Anterior cingulate cortex (tissue), 58 donors: ENCODE data around the gene TMEM208.

ENCODE experiments used
- DNase-seq, 58 donors: peaks; one replicate each; lab custom pipeline; 2025; lab: John Stamatoyannopoulos, UW

TMEM208 gene

GRCh38 chr16:67226804-67227566 is at the start of gene TMEM208:
TSS of gene TMEM208 (plus strand) at chr16:67227130. CDS start at chr16:67227219, 89 bp downstream.
- peak; percentile 54 to 97 (median 93) for DNase-seq

- peak in 27 of 58 donors; percentile 16 to 61 (median 41) for DNase-seq
These were observed 48.9 kb upstream of the TMEM208 start for GRCh38 chr16:67177743-67178699.

- no peak for DNase-seq
These were observed 47.4 kb upstream of the TMEM208 start for GRCh38 chr16:67179421-67180080.

GRCh38 chr16:67180166-67180565 is 46.8 kb upstream of the TMEM208 start:
- no peak for DNase-seq

GRCh38 chr16:67181346-67181745 is 45.6 kb upstream of the TMEM208 start:
- DNase-seq, result peak in 10 of 58 donors; percentile 4 to 52 (median 33)

GRCh38 chr16:67182288-67182687 is 44.6 kb upstream of the TMEM208 start:
- DNase-seq, result no peak

- DNase-seq, result no peak
These were observed 43.7 kb upstream of the TMEM208 start for GRCh38 chr16:67183284-67183626.

- DNase-seq, result peak; percentile 81 to 96 (median 93)
These were observed 43.1 kb upstream of the TMEM208 start, which contains the start of gene MATCAP1 for GRCh38 chr16:67183627-67184452. TSS of gene MATCAP1 (minus strand) at chr16:67183963. CDS start at chr16:67180610, 3,353 bp downstream.

- DNase-seq, result peak in 1 of 58 donors; percentile 57
These were observed 42.4 kb upstream of the TMEM208 start for GRCh38 chr16:67184453-67184994.

GRCh38 chr16:67184995-67185650 is 41.8 kb upstream of the TMEM208 start:
- DNase-seq, result peak in 53 of 58 donors; percentile 24 to 85 (median 67)

GRCh38 chr16:67185651-67186134 is 41.2 kb upstream of the TMEM208 start:
- no peak for DNase-seq

- DNase-seq, result no peak
These were observed 40.4 kb upstream of the TMEM208 start for GRCh38 chr16:67186550-67186950.

GRCh38 chr16:67187175-67187890 is 39.6 kb upstream of the TMEM208 start:
- DNase-seq, result no peak

- DNase-seq, result no peak
These were observed 38.6 kb upstream of the TMEM208 start for GRCh38 chr16:67188323-67188722.

GRCh38 chr16:67188798-67189197 is 38.1 kb upstream of the TMEM208 start:
- DNase-seq, result no peak

- DNase-seq, result no peak
These were observed 36.9 kb upstream of the TMEM208 start, which contains the start of gene EXOC3L1 for GRCh38 chr16:67190041-67190440. TSS of gene EXOC3L1 (minus strand) at chr16:67190136. CDS start at chr16:67189676, 460 bp downstream.

GRCh38 chr16:67190448-67191399 is 36.2 kb upstream of the TMEM208 start:
- no peak for DNase-seq
